GM19455 (cell line): ENCODE results near the gene ABL1.

ENCODE experiments used
- ATAC-seq: cut with Tn5 transposase; IDR thresholded peaks from one replicate; pipeline ENCODE4 v1.9.1; 2021; ENCODE audit not compliant: unreplicated experiment

Gene ABL1

DNA sequence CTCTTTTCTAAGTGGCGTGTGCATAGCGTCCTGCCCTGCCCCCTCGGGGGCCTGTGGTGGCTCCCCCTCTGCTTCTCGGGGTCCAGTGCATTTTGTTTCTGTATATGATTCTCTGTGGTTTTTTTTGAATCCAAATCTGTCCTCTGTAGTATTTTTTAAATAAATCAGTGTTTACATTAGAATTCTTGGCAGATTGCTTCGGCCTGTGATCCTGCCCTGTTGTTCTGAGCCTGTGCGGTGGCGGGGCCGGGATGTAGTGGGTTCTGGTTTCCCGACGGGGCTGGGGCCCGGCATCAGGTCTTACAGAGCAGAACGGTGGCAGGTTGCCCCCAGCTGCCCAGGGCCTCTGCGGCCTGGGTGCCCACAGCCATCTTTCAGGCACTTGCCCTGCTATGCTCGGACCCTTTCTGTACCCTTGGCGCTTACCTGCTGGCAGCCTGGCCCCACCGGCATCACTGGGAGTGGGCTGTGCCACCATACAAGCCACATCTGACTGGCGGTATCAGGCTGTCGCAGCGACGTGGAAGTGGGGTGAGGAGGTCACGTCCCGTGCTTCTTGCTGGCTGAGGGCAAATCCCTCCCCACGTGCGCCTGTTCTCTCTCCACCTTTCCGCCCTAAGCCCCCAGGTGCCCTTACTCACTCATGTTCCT lies 52.6 kb downstream of the ABL1 start:
- no peak for ATAC-seq

DNA sequence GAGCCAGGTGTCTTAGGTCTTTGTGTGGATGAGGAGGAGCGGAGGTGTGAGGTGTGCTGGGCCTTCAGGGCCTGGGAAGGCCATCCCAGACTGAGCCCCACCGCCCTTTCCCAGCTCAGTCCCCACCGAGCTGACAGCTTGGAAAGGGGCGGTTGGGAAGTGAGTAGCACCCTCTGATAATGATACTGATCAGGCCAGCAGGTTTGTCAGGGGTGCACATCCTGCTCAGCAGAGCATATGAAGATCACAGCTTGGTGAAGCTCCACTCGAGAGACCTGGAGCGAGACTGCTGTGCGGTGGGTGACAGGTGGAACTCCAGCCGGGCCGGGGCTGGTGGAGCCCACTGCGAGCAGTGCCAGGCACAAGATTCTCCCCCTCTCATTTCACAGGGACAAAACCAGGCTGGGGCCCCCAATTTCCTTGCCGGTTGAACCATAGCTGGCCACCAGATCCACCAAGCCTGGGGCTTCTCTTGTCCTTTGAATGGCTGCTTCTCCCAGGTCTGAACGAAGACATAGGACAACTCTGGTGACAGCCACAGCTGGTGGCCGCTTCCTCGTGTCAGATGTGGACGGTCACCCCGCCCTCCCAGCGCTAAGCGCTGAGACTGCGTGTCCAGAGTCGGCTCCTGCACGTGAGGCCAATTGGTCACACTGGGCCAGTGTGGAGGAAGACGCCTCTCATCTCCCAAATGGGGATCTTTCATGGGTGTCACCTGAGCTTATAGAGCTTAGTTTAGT lies 53.3 kb downstream of the ABL1 start:
- ATAC-seq = no peak

DNA sequence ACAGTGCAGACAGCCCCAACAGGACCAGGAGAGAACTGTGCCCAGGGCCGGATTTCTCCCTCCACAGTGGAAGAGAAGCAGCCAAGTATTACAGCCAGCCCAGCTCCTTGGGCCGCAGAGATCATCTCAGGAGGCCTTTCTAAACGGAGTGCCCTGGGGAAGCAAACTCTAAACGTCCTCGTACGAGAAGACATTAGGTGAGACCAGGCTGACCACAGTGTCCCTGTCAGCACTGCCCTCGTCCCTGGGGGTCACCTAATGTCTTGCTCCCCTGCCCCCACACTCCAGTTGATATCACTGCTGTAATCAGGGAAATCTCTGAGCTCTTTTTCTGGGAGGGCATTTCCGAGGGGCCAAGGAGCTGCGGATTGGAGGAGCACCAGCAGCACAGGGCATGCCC lies 55.1 kb downstream of the ABL1 start:
- ATAC-seq = no peak

DNA sequence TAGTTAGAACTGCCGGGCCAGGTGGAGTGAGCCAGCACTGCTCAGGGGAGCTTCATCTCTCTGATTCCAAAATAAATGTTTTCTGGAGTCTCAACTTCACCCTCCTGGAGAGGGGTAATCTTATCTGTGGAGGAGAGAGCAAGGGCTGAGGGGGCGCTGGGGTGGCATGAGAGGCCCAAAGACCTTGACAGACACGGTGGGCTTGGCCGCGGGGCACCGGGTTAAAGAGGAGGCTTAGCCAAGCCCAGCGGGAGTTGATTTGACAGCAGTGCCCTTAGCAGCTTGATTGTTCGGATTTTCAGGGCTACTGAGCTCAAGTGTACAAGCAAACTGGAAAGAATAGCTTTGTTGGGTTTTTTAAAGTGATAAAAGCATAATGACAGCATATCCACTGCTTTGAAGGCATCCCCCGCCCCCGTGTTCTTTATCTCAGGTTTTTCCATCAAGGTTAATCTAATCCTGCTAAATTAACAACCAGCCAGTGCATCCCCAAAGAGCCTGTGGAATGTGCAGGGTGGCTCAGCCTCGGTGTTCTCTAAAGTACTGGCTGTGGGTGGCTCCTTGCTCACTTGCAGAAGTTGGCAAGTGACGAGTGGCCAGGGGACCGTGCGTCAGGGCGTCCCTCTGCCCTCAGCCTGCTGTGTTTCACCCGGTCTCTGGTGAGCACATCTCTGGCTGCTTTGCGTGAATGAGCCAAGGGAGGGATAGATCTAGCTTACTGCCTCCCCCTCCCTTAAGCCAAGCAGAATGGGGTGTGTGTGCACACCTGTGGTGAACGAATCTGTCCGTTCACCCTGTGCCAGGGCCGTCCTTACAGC lies 56.0 kb downstream of the ABL1 start:
- no peak for ATAC-seq

DNA sequence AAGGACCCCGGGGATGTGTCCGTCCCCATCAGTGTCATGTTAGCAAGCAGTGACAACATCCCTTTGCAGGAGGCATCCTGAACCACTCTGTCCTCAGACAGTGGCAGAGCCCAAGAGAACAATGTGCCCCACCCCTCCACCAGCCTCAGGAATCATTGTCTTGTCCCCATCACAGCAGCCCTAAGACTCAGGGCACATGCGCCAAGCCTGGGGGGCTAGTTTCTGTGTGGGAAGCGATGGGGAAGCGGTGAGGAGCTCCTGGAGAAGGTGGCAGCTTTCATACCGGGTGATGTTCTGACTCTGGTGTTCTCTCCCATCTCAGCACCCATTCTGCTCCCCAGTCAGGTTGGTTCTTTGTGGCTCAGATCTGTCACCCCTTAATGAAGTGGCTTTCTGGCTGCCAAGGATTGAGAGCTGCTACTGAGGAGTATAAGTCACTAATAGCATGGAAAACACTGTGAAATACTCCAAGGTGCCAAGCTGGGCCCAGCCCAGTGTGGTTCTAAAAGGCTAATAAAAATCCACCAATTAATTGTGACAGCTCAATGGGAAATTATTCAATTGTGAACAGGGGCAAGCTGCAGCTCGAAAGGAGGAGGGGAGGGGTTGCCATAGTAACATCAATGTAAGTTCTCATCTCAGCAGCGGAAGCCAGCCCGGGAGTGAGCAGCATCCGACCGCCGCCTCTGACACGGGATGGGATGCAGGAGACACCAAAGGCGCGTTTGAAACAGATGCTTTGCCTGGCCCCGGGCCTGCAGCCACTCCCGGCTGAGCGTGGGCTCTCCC lies 56.8 kb downstream of the ABL1 start:
- ATAC-seq = no peak

DNA sequence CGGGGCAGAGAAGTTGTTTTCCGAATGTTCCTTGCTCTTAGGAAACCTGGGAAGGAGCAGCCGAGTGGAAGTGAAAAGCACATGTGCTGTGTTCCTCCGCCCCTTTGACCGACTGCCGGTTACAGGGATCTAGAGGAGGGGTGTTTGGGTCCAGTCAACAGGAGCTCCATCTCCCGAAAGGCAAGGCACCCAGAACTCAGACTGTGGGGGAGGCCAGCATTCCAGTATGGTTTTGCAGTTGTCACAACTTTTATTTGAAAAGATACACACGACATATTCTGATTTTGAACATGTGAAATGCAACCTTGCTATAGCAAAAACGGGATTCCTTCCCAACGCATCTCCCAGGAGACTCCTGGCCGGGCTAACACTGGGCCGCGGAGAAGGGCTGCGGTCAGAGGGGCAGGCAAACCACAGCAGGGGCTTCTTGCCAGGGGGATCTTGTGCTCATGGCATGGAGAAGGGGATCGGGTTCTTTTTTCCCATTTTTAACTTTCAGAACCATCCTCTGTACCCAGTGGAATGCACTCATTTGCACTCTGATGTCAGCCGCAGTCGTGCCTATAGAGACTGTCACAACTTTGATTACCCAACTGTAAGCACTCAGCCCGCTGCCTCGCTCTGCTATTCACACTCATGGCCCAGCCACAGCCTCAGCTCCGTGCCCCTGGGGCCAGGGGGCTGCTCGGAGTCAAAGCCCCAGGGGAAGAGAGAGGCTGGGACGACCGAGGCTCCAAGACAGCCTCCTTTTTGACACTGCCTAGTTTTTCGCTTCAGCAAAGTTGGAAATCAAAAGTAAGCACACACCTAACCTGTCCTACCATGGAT lies 57.6 kb downstream of the ABL1 start:
- no peak for ATAC-seq

DNA sequence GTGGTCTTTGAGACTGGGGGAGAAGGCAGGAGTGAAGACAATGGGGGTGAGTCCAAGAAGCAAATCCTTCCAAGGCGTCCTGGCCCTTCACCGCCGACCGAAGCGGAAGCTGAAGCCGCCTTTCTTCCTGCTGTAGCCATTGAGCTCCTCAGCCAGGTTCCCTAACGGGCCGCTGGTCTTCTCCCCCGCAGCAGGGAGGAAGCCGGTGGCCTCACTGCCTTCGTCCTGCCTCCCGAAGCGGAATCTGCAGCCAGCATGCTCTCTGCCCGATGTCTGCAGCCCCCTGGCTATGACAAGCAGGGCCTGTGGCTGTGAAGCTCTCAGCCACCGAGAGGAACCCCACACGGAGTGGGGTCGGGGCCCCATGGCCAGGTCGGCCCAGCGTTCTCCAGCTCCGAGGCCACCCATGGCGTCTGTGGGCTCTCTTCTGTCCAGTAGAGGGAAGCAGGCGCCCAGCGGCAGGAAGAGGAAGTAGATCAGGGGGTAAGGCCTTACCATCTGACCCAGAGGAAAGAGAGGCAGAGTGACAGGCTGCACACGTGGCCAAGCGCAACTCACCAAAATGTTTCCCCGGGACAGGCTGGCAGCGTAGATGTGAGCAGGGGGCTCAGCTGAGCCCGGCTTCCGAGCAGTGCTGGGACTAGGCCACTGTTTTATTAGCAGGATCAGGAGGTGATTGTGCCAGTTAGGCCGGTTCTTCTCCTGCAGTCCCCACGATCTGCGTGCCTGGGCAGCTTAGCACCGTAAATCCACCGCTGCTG lies 58.5 kb downstream of the ABL1 start:
- ATAC-seq = no peak

DNA sequence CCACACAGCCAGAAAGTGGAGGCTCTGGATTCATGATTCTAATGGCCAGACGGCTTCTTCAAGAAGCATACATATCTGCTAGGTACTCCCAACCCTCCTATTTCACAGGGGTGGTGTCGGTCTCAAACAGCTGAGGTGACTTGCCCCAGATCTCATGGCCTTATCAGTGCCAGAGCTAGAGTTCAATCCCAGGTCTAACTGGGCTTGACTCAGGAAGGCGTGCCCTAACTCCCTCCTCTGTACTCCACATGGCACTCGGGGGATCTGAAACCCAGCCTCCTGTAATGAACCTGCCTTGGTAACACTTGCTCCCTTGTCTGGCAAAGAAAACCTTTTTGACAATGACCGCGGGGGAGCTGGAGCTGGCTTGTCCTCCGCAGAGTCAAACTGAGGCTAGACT lies 59.5 kb downstream of the ABL1 start:
- no peak for ATAC-seq

DNA sequence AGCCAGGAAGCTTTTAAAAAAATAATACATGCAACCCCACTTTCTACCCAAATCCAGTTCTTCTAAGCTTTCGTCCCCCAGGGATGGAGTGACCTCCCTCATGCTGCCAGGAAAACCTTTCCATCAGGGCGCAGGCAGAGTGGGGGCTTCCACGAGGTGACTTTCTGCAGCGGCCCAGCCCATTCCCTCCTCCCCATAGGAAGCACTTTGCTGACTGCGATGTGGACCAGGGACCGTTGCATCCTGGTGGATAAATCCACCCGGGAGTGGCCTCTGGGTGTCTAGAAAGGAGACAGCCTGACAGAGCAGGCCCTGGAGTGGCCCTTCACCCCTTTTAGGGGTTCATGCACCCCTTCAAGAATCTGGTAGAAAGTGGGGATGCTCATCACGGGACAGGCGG lies 60.0 kb downstream of the ABL1 start:
- ATAC-seq = no peak

DNA sequence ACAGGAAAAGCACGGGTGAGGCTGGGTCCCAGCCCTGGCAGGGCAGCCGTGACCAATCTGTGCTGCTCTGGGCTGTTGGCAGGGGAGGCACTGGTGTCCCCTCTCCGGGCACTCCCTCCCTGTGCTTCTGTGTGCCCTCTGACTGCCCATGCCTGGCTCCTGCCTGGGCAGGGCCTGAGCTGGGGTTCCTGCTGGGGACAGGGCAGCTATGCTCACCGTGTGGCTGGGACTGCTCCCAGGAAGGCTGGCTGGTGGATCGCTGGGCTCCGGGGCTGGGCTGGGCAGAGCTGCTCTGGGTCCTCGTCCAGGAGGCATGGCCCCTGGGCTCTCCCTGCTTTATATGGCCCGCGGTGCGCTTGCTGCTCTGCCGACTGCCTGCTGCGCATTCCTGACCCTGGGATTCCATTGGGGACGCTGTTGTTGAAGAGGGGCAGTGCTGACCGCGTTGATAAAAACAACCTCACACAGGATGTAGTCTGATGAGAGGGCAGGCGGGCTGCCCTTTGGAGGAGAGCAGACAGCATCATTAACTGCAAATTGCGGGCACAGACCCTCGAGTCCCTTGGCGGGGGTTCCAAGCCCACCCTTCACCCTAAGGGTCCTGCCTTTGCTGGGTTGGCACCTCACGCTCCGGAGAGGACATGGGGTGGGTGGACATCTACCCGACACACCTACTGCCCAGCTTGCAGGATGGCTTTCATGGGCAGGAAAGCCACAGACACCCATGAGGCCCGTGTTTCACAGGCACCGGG lies 60.6 kb downstream of the ABL1 start:
- no peak for ATAC-seq

DNA sequence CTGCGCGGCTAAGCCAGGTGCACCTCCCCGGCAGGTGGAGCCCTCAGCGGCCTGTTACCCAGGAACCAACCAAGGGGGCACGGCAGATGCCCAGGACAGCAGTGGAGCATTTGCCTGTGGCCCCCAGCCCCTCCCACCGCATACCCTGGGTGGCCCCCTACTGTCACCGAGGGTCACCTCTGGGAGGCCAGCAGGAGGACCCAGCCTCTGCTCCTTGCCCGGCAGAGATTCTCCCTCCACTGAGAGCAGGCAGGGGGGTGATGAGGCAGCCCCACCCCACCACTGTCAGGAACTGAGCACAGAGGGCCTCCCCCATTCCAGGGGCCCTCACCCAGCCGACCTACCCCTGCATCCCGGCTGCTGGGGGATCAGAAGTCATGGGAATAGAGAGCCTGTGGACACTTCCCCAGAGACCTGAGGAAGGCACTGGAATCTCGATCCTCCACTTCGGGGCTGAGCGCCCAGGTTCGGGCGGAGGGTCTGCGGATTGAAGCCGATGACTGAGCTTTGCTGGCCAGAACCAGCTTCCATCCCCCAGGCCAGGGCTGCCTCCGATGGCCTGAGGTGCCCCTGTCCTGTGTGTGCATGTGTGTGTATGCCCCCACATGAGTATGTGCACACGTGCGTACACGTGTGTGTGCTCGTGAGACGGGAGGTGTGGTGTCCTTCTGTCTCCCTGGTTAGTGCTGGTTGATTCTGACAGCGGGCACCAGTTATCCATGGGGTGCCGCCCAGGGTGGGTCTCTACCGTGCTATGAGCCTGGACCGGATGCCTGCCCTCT lies 61.4 kb downstream of the ABL1 start, which contains the start of gene QRFP:
QRFP (minus strand) TSS at position 580 of the 782 bp plus-strand sequence. CDS start 2,974 bp downstream, outside the sequence.
- no peak for ATAC-seq

DNA sequence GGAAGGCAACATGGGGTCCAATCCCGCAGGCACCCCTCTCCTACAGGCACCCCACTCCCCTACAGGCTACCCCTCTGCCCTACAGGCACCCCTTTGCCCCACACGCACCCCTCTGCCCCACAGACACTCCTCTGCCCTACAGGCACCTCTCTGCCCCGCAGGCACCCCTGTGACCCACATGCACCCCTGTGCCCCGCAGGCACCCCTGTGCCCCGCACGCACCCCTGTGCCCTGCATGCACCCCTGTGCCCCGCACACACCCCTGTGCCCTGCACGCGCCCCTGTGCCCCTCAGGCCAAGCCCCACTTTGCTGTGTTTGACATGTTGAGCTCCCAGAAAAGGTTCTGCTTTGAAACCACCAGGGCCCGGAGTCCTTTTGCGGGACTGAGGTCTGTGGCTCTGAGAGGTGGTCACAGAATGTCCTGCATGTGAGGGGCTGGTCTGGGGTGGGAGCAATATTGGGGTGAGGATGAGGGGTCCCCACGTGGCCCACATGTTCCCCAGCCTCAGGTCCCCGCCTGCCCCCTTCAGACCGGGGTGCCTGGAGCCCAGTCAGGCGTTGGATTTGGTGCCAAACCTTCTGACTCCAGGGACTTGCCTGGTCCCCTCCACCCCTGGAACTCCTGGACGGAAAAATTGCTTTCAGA lies 62.2 kb downstream of the ABL1 start:
- ATAC-seq = no peak

DNA sequence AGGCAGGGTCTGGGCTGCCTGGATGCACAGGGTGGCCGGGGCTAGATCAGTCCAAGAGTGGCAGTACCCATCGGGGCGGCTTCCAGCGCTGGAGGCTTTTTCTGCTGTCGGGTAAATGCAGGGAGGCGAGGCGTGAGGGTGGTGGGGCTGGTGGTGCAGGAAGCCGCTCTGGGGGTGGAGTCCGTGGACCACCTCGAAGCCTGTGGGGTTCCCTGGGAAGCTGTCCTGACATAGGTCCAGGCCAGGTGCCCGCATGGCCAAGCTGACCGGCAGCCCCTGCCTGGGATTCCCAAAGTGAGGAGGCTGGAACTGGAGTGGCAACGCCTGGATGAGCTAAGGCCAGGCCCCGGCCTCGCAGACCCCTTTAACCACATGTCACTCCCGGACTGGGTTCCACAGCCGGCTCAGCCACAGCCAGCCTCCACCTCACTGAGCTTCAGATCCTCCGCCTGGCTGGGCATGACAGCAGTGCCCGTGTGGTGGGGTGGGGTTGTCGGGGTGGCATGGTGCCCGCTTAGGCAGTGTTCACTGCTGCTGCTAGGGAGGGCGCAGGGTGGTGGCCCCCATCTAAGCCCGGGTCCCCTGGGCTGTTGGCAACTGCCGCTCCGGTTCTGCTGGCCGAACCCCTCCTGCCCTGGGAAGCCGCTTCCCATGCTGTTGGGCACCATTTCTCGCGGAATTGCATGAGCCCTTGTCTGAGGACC lies 62.9 kb downstream of the ABL1 start:
- no peak for ATAC-seq

DNA sequence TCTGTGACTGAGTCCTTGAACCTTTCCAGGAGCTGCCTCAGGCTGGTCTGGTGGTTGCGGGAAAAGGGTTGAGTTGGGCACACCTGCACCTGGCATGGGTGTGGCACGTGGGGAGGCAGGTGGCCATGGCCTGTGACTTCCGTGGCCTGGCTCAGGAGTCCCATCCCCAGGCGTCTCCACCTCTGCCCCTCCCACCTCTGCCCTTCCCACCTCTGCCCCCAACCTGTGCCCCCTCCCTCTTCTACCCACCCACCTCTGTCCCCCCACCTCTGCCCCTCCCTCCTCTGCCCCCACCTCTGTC lies 63.4 kb downstream of the ABL1 start:
- ATAC-seq = no peak

DNA sequence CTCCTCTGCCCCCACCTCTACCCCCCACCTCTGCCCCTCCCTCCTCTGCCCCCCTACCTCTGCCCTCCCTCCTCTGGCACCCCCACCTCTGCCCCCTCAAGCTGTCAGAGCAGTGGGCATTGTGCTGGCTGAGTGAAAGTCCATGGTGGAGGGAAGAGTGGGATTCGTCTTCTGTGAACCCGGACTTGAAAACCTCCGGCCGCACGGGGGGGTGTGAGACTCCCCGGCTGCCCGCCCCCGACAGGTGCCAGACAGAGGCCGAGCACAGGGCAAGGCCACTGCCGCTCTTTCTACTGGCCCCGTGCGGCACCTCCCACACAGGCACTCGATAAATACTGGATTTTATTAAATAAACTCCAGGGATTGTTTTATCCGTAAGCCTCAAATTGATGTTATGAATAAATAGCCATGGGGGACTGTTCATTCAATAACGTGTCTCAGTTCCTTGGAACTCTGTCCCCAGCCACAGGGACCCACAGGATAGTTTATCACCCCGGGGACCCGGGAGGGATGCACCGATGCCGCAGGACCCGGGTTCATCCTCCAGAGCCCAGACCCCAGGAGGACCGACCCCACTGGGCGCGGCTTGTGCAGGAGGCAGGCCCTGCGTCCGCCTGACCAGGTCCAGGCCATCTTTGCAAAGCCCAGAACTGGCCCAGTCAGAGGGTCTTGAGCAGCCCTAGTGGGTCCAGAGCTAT lies 64.1 kb downstream of the ABL1 start:
- no peak for ATAC-seq

DNA sequence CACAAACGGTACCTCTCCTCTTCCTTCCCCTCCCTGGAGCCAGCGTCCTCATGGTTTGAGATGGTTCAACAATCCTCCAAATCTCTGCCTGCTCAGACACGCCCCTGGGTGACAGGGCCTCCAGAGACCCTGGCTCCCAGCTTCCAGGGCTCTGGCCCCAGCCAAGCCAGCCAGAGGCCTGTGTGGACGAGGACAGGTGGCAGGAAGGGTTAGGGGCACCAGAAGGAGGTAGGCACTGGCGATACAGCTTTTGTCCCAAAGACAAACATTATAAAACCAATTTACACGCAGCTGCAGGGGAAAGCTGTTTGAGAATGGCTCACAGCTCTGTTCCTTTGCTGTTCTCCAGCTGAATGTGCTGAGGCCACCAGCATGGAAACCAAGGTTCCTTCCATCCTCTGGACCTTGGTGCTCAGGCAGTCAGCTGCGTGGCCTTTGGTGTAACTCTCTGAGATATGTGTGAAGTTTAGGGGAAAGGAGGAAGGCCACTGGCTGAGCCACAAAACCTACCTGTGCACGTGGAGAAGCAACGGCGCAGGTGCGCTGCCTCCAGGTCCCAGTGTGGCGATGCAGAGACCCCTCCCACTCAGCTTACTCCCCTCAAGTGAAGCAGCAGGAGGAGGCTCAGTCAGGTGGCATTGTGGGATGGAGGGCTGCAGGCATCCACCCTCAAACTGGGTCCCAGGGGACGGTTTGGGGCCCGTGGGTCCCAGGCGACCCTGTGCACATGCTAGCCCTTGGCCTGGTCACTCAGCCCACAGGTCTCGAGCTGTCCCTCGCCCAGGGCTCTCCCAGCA lies 65.8 kb downstream of the ABL1 start:
- ATAC-seq = no peak
